CMK (cell line): Measurements from ENCODE around the gene FMN2.
"Not testable (repeated sequence)": the region's sequence is repeated elsewhere in the genome, so short reads cannot be mapped to it uniquely, and the experiment has no call there.

Source experiments
- DNase-seq: peaks from one replicate; pipeline ENCODE4 v3.0.0-alpha.2; 2010; ENCODE audit warnings: low read depth

Gene FMN2

DNA sequence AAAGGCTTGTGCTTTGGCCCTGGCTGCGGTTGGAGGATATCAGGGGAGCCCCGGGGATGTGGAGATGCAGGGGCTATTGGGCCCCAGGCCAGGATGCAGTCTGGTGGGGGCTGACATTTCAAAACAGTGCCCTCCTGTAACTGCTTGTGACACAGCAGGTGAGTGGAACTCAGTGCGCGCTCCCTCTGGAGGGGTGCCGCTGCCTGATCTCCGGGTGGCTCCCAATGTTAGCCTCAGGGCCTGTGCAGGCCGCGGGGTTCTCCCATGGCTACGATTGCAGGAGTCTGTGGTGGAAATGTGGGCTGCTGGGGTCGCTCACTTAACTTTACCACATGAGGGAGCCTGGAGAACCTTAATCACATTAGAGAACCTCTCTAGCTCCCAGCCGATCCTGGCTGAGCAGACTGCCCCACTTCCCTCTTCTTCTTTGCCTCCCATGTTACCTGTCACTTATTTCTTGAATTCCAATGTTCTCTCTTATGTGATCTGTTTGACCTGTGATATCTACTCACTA, 163.2 kb downstream of the FMN2 start:
- DNase-seq: no peak

DNA sequence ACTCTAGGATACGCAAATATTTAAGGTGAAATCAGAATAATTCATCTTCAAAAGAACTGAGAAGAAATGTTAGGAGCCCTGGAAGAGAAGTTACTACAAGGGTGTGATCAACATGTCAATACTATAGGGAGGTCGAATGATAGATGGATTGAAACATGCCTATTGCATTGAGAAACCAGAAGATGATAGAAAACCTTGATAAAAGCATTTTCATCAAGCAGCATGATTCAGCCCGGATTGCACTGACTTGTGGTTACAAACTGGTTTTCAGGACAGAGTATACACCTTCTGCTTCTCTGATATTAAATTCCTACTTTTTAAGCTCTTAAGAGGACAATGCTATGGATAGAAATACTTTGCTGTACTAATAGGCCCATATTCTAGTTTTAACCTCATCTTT, 164.2 kb downstream of the FMN2 start:
- no peak for DNase-seq

DNA sequence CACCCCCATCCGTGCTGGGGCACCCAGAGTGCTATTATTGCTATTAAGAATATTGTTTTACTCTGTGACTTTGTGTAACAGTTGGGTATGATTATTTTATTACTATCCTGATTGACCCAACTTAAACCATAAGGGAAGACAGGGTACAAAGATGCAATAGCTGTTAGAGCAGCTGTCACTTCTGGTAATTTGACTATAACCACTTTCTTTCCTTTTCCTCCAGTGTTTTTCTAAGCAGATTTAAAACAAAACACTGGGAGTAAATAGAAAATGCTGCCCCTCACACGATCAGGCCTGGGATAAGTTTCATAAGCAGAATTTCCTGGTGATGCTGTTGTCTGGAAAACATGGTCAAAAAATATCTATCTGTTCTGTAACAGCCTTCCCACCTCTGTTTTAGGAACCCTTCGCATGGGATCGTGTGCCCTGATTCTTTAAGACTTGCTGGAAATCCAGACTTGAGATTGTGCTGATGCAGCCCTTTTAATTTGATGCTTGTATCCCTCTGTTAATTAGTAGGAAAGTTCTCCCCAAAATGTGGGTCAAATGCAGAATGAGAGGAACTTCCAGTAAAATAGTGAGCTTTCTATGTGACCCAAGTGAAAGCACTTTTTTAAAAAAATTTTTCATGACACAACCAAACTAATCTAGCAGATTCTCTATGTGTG, 165.3 kb downstream of the FMN2 start:
- no peak for DNase-seq

DNA sequence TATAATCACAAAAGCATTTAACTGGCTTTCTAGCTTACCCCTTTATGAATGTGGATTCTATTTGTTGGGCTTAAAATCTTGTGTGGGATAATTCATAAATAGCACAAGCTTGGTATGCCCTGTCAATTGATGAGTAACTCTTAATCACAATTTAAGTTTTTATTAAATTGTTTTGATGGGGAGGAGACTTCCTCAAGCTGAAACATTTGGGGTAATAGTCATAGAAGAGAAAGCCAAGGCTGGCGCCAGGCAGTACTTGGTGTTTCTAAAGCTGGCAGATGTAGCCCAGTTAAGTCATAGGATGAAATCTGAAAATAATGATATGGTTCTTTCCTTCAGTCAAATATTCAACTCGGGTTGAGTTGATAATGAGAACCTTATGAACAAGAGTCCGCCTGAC, 167.2 kb downstream of the FMN2 start:
- no peak for DNase-seq

DNA sequence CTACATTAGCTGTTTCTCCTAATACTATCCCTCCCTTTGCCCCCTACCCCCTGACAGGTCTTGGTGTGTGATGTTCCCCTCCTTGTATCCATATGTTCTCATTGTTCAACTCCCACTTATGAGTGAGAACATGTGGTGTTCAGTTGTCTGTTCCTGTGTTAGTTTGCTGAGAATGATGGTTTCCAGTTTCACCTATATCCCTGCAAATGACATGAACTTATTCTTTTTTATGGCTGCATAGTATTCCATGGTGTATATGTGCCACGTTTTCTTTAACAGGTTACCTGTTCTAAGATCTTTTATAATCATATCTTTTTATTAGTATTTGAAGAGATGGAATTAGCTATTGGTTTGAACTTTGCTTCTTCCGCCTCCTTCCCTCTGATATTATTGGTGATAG, 172.8 kb downstream of the FMN2 start:
- DNase-seq: not testable (repeated sequence)

DNA sequence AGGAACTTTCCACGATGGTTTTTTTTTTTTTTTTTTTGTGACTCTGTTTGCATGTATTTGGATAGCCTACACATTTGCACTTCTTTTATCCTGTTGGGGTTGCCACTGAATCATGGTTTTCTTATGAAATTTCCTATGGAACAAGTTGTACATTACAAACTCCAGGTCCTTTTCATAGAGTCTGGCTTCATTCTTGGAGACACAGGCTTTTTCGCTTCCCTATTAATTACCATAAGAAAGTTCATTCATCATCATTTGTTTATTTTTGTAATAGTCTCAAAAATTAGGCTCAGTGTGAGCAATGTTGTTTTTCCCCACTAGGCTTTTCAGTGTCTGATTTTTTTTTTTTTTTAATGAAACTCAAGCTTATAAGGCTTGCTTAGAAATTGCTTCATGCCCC, 179.4 kb downstream of the FMN2 start:
- no peak for DNase-seq

DNA sequence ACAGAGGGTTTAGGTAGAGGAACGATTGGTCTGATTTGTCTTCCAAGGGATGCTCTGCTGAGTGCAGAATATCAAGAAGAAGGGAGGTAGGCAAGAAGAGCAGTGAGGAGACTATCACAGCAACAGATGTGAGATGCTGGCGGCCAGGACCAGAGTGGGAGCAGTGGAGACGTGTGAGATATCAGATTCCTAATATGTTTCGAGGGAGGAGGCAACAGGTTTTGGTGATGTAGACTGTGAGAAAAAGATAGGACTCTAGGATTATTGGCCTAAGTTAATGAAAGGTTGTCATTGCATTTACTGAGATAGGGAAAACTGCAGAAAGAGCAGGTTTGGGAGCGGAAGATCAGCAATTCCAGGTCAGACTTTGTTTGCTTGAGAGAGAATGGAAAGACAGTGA, 182.9 kb downstream of the FMN2 start:
- no peak for DNase-seq

DNA sequence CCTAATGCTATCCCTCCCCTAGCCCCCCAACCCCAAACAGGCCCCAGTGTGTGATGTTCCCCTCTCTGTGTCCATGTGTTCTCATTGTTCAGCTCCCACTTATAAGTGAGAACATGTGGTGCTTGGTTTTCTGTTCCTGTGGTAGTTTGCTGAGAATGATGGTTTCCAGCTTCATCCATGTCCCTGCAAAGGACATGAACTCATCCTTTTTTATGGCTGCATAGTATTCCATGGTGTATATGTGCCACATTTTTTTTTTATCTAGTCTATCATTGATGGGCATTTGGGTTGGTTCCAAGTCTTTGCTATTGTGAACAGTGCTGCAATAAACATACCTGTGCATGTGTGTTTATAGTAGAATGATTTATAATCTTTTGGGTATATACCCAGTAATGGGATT, 183.5 kb downstream of the FMN2 start:
- not testable (repeated sequence) for DNase-seq

DNA sequence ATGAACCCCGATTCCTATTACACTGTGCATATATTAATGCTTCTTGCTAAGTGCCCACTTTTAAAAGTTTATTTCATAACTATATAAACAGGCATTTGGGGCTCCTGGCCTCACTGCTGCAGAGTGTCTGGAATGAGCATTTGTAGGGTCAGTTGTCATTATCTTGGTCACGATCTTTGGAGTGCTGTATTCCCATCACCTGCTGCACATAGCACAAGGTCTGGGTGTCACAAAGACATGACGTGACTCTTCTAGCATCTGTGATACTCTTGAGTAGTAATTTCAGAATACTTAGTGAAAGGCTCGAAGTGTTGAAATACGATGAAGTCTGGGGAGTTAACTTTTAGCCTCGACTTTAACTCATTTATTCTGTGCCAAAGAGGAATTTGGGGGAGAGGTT, 186.4 kb downstream of the FMN2 start:
- no peak for DNase-seq

DNA sequence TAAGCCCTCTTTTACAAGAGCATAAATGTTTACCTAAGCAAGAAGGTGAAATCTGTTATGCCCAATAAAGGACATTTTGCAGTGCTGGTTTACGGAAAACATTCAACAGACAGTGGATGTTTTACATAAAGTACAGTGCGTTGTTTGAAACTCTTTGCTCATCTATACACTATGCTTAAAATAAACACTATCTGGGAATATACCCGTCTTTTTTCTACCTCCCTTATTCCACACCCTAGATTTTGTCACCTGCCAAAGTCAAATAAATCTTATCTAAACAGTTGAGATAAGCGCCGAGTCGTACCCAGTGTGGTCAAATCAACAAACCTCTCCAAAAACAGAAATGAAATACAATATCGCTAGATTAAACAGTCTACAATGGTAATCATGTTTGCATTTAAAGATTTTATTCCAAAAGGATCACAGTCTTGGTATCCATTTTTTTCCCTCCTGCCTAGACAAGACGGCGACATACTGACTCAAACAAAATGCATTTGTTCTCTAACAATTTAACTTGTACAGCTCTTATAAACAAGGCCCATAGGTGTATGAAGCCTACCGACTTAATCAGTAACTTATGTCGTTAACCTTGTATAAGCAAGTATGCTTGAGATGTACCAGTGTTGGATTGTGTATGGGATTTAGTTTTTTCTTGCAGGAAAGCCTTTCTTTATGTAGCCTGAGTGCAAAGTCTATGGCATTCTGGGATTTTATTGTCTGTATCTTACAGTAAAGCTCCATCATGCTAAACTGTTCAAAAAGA, 189.1 kb downstream of the FMN2 start:
- no peak for DNase-seq

DNA sequence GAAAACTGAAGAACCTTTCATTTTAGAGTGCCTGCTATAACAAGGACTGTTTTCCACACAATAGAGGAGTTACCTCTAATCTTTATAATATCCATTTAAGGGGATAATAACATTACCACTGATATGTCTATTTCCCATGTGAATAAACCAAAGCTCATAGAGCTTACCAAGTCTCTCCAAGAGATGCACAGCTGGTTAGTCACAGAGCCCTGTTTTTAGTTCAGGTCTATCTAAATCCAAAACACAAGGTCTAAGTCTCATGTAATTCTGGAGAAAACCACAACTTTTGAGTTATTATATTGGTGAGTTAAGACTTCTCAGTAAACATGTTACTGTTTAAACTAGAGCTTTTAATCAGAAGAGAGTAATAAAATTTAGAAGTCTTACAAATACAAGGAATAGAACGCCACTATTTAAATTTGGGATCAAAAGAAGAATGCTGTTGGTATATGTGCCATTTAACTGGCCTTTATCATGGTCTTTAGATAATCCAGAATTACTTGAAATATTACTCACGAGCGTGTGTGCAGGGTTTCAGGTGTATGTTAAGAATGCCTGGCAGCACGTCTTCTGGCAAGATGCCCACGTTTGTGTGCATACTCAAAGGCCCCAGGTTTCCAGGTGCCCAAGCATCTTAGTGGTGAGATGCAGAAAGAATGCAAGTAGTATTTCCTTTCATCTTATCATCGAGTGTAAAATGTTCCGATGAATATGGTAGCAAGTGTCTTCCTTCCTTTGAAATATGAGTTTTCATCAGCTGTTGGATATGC, 190.6 kb downstream of the FMN2 start:
- DNase-seq: no peak

DNA sequence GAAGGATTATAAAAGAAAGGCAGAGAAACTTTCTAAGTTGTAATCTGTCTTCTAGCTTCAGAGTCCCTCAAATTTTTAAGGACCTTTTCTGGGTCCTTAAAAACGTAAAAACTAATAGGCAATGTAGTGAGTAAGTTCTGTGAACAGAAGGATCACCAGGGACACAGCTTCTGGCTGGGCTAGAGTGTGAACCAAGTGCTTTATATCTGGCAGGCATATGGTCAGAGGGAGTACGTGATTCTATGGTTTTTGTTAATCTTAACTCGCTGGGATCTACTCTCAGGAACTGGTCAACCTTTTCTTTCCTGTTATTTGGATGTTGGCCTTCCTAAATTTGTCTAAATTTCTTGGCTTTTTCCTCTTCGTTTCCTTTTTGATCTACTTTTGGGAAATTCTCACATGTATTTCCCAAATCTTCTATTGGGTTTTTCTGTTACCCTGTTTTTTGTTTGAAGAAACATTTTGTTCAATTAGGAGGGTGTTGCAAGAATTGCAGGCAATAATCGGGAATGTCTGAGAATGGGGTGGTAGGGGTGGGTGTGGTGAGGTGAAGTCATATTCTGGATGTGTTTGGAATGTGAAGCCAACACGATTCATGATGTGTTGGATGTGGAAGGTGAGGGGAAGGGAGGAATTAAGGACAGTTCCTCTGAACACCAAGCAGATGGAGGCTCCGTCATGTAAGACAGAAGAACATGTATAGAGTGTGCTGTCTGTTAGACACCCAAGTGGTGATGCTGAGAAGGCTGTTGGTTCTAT, 193.2 kb downstream of the FMN2 start:
- DNase-seq: no peak

DNA sequence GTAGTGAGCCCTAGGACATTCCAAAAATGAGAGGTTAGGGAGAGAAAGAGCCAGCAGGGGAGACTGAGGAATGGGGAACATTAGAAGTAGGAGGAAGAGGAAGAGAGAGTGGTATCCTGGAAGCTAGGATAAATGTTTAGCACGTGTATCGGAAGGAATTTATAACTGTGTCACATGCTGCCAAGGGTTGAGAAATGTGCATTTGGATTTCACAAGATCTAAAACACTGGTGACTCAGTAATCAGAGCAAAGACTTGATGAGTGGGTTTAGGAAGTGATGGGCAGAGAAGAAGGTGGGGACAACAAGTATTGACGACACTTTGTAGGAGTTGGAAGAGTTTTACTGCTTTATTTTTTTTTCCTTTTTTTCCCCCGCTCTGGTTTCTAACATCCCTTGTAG, 193.9 kb downstream of the FMN2 start:
- no peak for DNase-seq

DNA sequence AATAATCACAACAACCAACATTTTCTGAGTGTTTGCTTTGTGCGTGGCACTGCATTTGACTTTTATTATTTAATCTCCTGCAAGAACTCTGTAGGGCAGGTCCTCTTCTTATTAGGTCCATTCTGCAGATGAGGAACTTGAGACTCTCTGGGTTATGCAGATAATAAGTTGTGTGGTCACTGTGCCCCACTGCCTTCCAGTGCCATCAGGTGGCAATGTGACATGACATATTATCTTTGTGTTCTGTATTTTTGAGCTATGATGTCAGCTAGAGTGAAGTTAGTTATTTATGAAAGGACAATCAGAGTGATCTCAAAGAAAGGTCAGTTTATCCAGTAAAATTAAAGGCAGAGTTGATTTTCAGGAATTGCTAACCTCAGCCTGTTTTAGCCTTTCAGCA, 196.0 kb downstream of the FMN2 start:
- DNase-seq: no peak

DNA sequence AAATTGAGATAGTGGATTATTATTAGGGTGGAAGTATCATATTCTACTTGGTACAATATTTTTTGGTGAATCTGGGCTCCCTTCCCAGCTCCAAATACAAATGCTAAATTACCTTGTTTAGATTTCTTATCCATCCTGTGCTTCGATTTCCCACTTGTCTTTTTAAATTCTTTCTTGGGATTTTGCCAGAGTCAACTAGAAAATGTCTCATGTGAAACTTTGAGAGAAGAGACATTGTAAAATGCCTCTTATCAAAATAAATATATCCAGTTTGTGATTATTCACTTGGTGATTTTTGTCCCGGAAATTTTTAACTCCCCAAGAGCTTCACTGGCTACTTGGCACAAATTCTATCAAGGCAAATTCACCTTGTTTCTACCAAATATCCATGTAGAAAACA, 202.0 kb downstream of the FMN2 start:
- no peak for DNase-seq

DNA sequence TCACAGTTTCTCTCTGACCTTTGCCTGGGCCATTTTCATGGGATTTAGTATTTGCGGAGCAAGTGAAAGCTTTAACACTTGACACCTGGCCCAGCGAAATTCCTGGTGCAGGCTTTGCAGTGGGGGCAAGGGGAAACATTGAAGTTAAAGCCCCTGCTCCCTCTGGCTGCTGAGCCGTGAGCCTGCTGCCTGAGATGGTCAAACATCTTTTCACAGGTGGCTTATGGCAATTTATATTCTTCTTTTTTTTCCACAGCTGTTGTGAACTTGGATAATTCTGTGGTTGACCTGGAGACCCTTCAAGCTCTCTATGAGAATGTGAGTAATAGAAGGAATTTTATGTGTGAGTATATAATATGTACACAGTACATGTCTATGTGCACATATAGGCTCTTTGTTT, 202.9 kb downstream of the FMN2 start:
- no peak for DNase-seq

DNA sequence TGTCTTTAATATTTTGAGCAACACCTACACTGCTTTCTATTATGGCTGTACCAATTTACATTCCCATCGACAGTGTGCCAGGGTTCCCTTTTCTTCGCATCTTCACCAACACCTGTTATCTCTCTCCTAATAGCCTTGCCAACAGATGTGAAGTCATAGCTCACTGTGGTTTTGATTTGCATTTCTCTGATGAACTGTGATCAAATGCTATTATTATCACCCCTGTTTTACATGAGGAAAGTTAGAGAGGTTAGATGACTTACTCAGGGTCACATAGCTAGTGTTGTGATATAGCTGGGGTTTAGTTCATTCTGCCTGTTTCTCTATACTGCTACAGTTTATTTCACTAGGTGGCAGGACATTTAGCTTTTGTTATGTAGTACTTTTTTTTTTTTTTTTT, 204.1 kb downstream of the FMN2 start:
- no peak for DNase-seq

DNA sequence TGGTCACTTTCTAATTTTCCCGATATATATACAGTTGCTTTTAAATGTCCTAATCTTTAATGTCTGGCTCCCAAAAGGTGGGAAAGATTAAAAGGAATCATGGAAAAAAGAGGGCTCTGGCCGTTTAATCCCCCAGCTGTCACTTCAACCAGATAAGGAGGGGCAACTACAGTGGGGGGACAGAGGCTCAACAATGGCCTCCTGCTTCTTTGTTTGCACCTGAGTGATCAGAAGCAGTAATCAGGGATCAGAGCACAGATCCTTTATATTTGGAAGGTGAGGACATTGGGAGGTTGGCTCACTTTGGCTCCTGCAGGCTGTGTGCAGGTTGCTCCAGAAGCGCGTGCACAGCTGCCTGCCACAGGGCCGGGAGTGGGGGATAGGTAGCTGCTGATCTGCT, 212.8 kb downstream of the FMN2 start:
- no peak for DNase-seq

DNA sequence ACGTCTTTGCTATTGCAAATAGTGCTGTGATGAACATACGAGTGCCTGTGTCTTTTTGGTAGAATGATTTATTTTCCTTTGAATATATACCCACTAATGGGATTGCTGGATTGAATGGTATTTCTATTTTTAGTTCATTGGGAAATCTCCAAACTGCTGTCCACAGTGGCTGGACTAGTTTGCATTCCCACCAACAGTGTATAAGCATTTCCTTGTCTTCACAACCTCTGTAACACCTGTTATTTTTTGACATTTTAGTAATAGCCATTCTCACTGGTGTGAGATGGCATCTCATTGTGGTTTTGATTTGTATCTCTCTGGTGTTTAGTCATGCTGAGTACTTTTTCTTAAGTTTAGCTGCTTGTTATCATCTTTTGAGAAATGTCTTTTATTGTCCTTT, 215.0 kb downstream of the FMN2 start:
- DNase-seq: no peak

DNA sequence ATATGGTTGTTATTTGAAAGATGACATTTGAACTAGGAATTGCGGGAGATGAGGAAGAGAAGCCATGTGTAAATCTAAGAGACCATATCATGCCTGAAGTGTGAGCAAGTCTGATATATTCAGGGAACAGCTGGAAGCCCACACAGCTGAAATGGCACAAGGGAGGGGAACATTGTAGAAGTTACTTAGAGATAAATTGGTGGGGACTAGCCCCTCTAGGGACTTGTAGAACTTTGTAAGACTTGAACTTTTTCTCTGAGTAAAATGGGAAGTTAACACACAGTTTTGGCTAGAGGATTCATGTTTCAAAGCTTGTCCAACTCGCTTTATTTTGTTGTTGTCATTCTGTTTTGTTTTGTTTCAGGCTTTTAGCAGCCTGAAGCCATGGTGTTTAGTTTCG, 216.4 kb downstream of the FMN2 start:
- no peak for DNase-seq

DNA sequence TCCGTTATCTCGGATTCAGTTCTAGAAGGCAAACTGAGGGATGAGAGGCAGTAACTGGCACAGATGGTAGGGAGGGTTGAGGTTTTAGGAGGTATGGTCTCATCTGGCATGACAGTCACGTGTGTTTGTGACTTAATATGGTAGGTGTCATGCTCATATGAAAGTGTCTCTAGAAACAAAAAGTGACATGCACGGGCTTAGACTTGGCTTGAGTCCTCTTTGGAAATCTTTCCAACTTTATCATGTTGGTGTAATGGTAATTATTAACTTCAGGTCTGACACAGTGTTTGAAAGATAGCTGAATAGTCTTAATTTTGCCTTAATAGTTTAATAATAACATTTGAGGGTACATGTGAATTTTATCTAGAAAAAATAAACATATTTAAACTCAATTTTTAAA, 218.1 kb downstream of the FMN2 start:
- no peak for DNase-seq

DNA sequence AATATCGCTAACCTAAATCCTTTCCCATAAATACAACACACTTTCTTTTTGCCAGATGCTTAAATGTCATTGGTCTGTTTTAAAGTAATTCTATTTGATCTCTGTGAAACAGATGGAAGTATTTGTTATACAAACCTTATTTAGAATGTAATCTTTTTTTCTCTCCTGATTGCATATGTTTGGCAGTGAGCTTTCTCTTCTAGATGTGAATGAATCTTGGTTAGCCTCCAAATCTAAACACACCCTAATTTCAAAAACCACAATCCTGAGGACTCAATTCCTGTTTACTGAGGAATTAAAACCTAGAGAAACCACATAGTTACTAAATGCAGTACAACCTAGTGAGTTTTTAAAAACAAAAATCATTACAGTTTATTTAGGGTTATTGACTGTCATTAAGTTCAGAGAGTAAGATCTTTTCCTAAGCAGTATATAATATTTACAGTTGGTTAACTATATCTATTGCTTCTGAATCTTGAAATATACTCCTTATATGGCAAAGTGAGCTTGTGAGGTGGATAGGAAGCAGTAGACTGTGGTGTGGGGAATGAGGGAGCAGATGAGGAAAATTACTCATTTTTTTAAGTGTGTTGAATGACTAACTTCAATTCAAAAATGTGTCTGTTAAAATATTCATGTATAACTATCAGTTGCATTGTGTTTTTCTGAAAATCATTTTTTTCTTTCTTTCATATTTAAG, 218.7 kb downstream of the FMN2 start:
- DNase-seq: no peak
